ENCODE results near the gene COL1A1. TPM values are rescaled to one million over a fixed set of nuclear protein-coding genes. Genes with fewer than 3 reads are reported as not detected.
A peak's percentile ranks its signal among the peaks of the same experiment; 100 is the strongest.

COL1A1 gene
- total and polyA plus RNA-seq, 3 donors from 2014 or later = 32.5 to 557 (median 35.1) TPM

GRCh38 chr17:50169881-50170459, 31.5 kb downstream of the COL1A1 start:
- Histone ChIP-seq H3K4me1 (peaks cover 17% of the 10 kb centered on the region), H3K36me3 (ENCODE audit: low read depth, missing control alignments) (no peaks in the 10 kb centered on the region), H3K27me3 (no peaks in the 10 kb centered on the region), H3K4me3 (no peak overlapping the region), H3K27ac (no peak overlapping the region), H3K9me3 (no peaks in the 10 kb centered on the region)
- DNase-seq = no peak
- 87 to 93% methylated on average over 6 to 9 of the region's 9 CpGs for WGBS, 2 donors
- intact Hi-C loops (cut with DNase I; ENCODE audit: low total_unique reads) = no loop called here
- no peak for TF ChIP-seq POLR2A (IDR thresholded peaks at IDR 0.05)
- TF ChIP-seq, protein P1, sequence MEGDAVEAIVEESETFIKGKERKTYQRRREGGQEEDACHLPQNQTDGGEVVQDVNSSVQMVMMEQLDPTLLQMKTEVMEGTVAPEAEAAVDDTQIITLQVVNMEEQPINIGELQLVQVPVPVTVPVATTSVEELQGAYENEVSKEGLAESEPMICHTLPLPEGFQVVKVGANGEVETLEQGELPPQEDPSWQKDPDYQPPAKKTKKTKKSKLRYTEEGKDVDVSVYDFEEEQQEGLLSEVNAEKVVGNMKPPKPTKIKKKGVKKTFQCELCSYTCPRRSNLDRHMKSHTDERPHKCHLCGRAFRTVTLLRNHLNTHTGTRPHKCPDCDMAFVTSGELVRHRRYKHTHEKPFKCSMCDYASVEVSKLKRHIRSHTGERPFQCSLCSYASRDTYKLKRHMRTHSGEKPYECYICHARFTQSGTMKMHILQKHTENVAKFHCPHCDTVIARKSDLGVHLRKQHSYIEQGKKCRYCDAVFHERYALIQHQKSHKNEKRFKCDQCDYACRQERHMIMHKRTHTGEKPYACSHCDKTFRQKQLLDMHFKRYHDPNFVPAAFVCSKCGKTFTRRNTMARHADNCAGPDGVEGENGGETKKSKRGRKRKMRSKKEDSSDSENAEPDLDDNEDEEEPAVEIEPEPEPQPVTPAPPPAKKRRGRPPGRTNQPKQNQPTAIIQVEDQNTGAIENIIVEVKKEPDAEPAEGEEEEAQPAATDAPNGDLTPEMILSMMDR (IDR thresholded peaks at IDR 0.05) = no peak

DNA sequence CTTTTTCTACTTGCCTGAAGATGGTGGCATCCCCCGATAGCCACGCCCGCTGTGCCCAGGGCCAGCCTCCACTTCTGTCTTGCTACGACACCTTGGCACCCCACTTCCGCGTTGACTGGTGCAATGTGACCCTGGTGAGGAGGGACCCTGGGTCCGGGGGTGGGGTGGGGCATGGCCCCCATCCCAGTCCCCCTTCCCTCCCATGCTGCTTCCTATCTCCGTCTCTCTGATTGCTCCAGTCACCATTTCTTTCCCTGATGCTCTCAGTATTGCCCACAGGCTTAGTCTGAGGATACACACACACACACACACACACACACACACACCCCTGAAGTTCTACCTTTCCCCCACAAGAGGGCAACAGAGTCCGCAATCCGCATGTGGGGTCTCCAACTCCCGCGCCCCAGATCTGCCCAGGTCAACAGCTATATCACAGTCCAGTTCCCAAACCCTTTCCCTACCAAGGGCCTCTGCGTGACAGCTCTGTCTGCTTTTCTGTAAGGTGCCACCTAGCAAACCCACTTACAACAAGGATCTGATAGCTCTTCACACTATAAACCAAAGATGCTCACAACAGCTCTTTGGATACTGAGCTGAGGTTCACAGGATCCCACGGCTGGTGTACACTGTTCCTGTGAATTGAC, 32.2 kb downstream of the COL1A1 start:
- H3K4me3 ChIP-seq = no peak overlapping the region
- H3K27ac ChIP-seq = no peak overlapping the region
- TF ChIP-seq, protein P1 (IDR thresholded peaks at IDR 0.05) = peak; percentile 75 to 83 (median 76)
- TF ChIP-seq POLR2A (IDR thresholded peaks at IDR 0.05) = no peak
- no peaks in the 10 kb centered on the region for H3K36me3 ChIP-seq (ENCODE audit: low read depth, missing control alignments)
- H3K27me3 ChIP-seq = no peaks in the 10 kb centered on the region
- peaks cover 17% of the 10 kb centered on the region for H3K4me1 ChIP-seq
- 48 to 61% methylated on average over 14 of the region's 14 CpGs for WGBS, 2 donors
- intact Hi-C loops (cut with DNase I; ENCODE audit: low total_unique reads) = no loop called here
- H3K9me3 ChIP-seq = no peaks in the 10 kb centered on the region
- DNase-seq = peak; percentile 54

GRCh38 chr17:50168319-50168718, 33.1 kb downstream of the COL1A1 start:
- H3K27ac ChIP-seq = no peak overlapping the region
- intact Hi-C loops (cut with DNase I; ENCODE audit: low total_unique reads) = no loop called here

DNA sequence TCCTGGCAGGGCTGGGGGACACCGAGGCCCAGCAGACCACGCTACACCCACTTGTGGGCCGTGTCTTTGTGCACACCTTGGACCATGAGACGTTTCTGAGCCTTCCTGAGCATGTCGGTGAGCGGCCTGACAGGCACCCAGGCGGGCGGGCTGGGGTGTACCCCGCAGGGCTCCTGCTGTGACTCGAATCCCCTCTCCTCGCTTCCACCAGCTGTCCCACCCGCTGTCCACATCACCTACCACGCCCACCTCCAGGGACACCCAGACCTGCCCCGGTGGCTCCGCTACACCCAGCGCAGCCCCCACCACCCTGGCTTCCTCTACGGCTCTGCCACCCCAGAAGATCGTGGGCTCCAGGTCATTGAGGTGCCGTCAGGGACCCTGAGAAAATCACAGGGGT, 34.1 kb downstream of the COL1A1 start:
- Histone ChIP-seq H3K36me3 (ENCODE audit: low read depth, missing control alignments) (no peaks in the 10 kb centered on the region), H3K27me3 (no peaks in the 10 kb centered on the region), H3K4me1 (peaks cover 5% of the 10 kb centered on the region), H3K4me3 (no peak overlapping the region), H3K27ac (no peak overlapping the region), H3K9me3 (no peaks in the 10 kb centered on the region)
- no peak for TF ChIP-seq POLR2A (IDR thresholded peaks at IDR 0.05)
- TF ChIP-seq, protein P1 (IDR thresholded peaks at IDR 0.05) = no peak
- no peak for DNase-seq
- WGBS, 2 donors = 70 to 88% methylated on average over 3 to 19 of the region's 19 CpGs
- intact Hi-C loops (cut with DNase I; ENCODE audit: low total_unique reads) = no loop called here

More at GRCh38 chr17:50168319-50168718, 33.1 kb downstream of the COL1A1 start:
- no peak for TF ChIP-seq POLR2A (IDR thresholded peaks at IDR 0.05)
- TF ChIP-seq, protein P1 (IDR thresholded peaks at IDR 0.05) = no peak
- Histone ChIP-seq H3K36me3 (ENCODE audit: low read depth, missing control alignments) (no peaks in the 10 kb centered on the region), H3K4me1 (peaks cover 12% of the 10 kb centered on the region), H3K4me3 (no peak overlapping the region), H3K9me3 (no peaks in the 10 kb centered on the region), H3K27me3 (no peaks in the 10 kb centered on the region)
- 78 to 80% methylated on average over 2 to 13 of the region's 13 CpGs for WGBS, 2 donors
- DNase-seq = no peak

Data from testis (tissue), 3 donors.